ENCODE measurements around the gene ST3GAL5. TPM values are rescaled to one million over a fixed set of nuclear protein-coding genes. Genes with fewer than 3 reads are reported as not detected.

The ST3GAL5 gene
- total and polyA plus RNA-seq, 2 experiments from 2014 or later: 3.2 to 7.9 TPM

DNA sequence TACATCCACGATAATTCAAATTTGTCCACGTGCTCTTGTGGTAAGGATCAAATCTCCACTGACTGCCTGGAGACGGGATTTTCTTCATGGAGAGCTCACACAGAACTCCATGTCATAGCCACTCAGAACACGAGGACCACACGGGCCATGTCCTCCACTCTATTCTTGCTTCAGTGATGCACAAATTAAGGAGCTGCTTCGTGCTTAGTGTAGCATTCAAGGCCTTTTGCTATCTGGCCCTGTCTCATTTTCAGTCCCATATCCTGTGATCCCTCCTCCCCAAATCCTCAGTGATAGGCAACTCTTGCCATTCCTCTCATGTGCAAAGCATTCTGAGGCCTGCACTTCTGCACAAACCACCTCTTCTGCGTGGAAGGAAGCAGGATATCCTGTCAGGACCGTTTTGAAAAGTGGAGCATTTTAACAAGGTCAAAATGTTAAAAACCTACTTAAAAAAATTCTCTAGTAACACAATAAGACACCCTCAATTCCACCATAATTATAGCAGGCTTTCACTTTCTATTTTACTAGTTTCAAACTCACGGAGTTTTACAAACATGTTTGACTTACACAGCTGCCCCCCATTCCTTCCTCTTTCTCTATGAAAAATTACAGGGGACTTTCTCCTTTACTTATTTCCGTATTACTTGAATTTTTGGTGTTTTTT lies 35.2 kb downstream of the ST3GAL5 start:
- Histone ChIP-seq H3K27me3 (ENCODE audit: insufficient read depth) (no peaks in the 10 kb centered on the region), H4K20me1 (replicated peaks; ENCODE audit: insufficient read depth) (no peaks in the 10 kb centered on the region), H2AFZ (no peak overlapping the region), H3K79me2 (replicated peaks; ENCODE audit: insufficient read depth) (no peaks in the 10 kb centered on the region), H3K9me2 (ENCODE audit: insufficient read depth) (no peaks in the 10 kb centered on the region), H3K4me3 (no peak overlapping the region), H3K27ac (ENCODE audit: low read depth) (no peak overlapping the region), H3F3A (replicated peaks; ENCODE audit: low read depth) (no peaks in the 10 kb centered on the region), H3K4me2 (no peak overlapping the region), H3K36me3 (ENCODE audit: insufficient read depth) (no peaks in the 10 kb centered on the region; the same call in 1 of the 2 replicates), H3K4me1 (ENCODE audit: insufficient read depth) (no peaks in the 10 kb centered on the region)
- Mint-ChIP-seq H3K27ac (no peak overlapping the region), H3K36me3 (ENCODE audit: low read depth) (peaks cover 6% of the 10 kb centered on the region; the same call in 2 of the 3 replicates), H3K9me3 (no peaks in the 10 kb centered on the region), H3K4me1 (no peaks in the 10 kb centered on the region), H3K27me3 (ENCODE audit: insufficient read depth, low read depth, poor library complexity) (peaks cover 11% of the 10 kb centered on the region), H3K4me3 (no peak overlapping the region)
- no peak for TF ChIP-seq EZH2 (IDR thresholded peaks at IDR 0.05; ENCODE audit: low read depth, unreplicated experiment)
- ATAC-seq: no peak
- no peak for DNase-seq (ENCODE audit: low spot score)

- ATAC-seq: no peak
- no peaks in the 10 kb centered on the region for H3K27me3 ChIP-seq (ENCODE audit: insufficient read depth)
- no peaks in the 10 kb centered on the region for H4K20me1 ChIP-seq (replicated peaks; ENCODE audit: insufficient read depth)
- no peaks in the 10 kb centered on the region; the same call in 1 of the 2 replicates for H3K36me3 ChIP-seq (ENCODE audit: insufficient read depth)
- no peaks in the 10 kb centered on the region for H3F3A ChIP-seq (replicated peaks; ENCODE audit: low read depth)
- peaks cover 6% of the 10 kb centered on the region; the same call in 2 of the 3 replicates for H3K36me3 Mint-ChIP-seq (ENCODE audit: low read depth)
- no peak overlapping the region for H3K27ac Mint-ChIP-seq
- H3K4me3 ChIP-seq: no peak overlapping the region
- H3K9me2 ChIP-seq (ENCODE audit: insufficient read depth): no peaks in the 10 kb centered on the region
- H3K27me3 Mint-ChIP-seq (ENCODE audit: insufficient read depth, low read depth, poor library complexity): peaks cover 11% of the 10 kb centered on the region
- no peak overlapping the region for H2AFZ ChIP-seq
- DNase-seq (ENCODE audit: low spot score): no peak
- no peak overlapping the region for H3K27ac ChIP-seq (ENCODE audit: low read depth)
- H3K4me2 ChIP-seq: no peak overlapping the region
- TF ChIP-seq ZNF331 (CRISPR knock-in tag; IDR thresholded peaks at IDR 0.05; ENCODE audit: low read depth) (no peak), ZNF114 (CRISPR knock-in tag; IDR thresholded peaks at IDR 0.05) (no peak), REST (IDR thresholded peaks at IDR 0.05; ENCODE audit: unreplicated experiment) (no peak)
- no peaks in the 10 kb centered on the region for H3K79me2 ChIP-seq (replicated peaks; ENCODE audit: insufficient read depth)
- no peaks in the 10 kb centered on the region for H3K4me1 ChIP-seq (ENCODE audit: insufficient read depth)
- H3K4me3 Mint-ChIP-seq: no peak overlapping the region
- no peaks in the 10 kb centered on the region for H3K9me3 Mint-ChIP-seq
- H3K4me1 Mint-ChIP-seq: no peaks in the 10 kb centered on the region
These were observed 35.8 kb downstream of the ST3GAL5 start for GRCh38 chr2:85852937-85853498.

Measured in GM23338 (cell line).